Prostate gland (tissue), 2 donors: ENCODE results near the gene RTN1.

ENCODE experiments used
- POLR2AphosphoS5 ChIP-seq: sonication (generic); formaldehyde crosslinking; IDR thresholded peaks from one replicate; pipeline ENCODE4 v1.6.1; 2017; ENCODE audit warnings: antibody characterized with exemption
- TF ChIP-seq, protein P1 (sequence below), 4 experiments: fragments of 200-600 bp in 2 of 4; fragments of 450-650 bp in 2 of 4; sonication (generic) in 2 of 4; IDR thresholded peaks; 1 replicate in 3 of 4; 2 replicates in 1 of 4; pipeline ENCODE4 v1.5.1; 2016 to 2019; ENCODE audit warnings: antibody characterized with exemption in 4 of 4, mild to moderate bottlenecking in 2 of 4, moderate library complexity in 2 of 4

DNA sequence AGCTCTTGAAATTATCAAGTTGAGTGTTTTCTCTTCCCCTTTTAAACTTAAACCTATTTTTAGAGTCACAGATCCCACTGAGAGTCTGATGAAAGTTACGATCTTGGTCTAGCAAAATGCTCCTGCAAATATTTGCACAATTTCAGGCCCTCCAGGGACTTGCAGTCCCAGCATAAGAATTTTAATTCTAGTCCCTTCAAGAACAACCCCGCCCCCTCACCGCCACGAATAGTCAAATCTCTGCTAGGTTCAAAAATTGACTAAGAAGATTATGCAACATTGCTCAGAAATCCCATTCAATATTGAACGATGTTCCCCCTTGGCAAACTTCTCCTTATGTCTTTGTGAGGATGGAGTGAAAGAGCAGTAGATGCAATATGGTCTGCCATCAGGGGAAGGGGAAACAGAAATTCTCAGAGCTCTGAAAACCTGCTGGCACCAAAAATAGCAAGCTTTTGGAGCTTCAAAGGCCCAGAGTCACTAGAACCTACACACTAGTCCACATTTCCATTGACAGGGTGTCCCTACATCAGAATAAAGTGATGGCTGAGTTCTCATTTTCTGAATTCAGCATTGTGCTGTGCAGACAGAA, 166.4 kb downstream of the RTN1 start:
- TF ChIP-seq, protein P1, sequence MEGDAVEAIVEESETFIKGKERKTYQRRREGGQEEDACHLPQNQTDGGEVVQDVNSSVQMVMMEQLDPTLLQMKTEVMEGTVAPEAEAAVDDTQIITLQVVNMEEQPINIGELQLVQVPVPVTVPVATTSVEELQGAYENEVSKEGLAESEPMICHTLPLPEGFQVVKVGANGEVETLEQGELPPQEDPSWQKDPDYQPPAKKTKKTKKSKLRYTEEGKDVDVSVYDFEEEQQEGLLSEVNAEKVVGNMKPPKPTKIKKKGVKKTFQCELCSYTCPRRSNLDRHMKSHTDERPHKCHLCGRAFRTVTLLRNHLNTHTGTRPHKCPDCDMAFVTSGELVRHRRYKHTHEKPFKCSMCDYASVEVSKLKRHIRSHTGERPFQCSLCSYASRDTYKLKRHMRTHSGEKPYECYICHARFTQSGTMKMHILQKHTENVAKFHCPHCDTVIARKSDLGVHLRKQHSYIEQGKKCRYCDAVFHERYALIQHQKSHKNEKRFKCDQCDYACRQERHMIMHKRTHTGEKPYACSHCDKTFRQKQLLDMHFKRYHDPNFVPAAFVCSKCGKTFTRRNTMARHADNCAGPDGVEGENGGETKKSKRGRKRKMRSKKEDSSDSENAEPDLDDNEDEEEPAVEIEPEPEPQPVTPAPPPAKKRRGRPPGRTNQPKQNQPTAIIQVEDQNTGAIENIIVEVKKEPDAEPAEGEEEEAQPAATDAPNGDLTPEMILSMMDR (IDR thresholded peaks at IDR 0.05), result no peak
- TF ChIP-seq POLR2AphosphoS5, result no peak
